T-helper 2 cell treated with Interferon-gamma antibody and Interleukin-4, amounts not matched to agents 5 μg/mL and 100 μg/mL, for 36 hours (primary cell): ENCODE measurements around the gene USP36.
A peak's percentile ranks its signal among the peaks of the same experiment; 100 is the strongest.

Experiments used
- DNase-seq: peaks from one replicate; pipeline ENCODE4 v3.0.0; 2021; ENCODE audit warnings: low spot score
- H3K27ac Mint-ChIP-seq: one replicate; pipeline ENCODE4 v1.8.0; 2021; ENCODE audit warnings: mild to moderate bottlenecking, mixed read lengths
- H3K27me3 Mint-ChIP-seq: one replicate; pipeline ENCODE4 v1.8.0; 2021; ENCODE audit warnings: low read depth, mixed read lengths
- H3K36me3 Mint-ChIP-seq: one replicate; pipeline ENCODE4 v1.8.0; 2021; ENCODE audit warnings: low read depth, mixed read lengths
- H3K4me1 Mint-ChIP-seq: one replicate; pipeline ENCODE4 v1.8.0; 2021; ENCODE audit warnings: low read depth, mixed read lengths
- H3K4me3 Mint-ChIP-seq: one replicate; pipeline ENCODE4 v1.8.0; 2022; ENCODE audit warnings: mild to moderate bottlenecking, moderate library complexity, mixed read lengths
- H3K9me3 Mint-ChIP-seq: one replicate; pipeline ENCODE4 v1.8.0; 2021; ENCODE audit warnings: mixed read lengths

USP36 gene

DNA sequence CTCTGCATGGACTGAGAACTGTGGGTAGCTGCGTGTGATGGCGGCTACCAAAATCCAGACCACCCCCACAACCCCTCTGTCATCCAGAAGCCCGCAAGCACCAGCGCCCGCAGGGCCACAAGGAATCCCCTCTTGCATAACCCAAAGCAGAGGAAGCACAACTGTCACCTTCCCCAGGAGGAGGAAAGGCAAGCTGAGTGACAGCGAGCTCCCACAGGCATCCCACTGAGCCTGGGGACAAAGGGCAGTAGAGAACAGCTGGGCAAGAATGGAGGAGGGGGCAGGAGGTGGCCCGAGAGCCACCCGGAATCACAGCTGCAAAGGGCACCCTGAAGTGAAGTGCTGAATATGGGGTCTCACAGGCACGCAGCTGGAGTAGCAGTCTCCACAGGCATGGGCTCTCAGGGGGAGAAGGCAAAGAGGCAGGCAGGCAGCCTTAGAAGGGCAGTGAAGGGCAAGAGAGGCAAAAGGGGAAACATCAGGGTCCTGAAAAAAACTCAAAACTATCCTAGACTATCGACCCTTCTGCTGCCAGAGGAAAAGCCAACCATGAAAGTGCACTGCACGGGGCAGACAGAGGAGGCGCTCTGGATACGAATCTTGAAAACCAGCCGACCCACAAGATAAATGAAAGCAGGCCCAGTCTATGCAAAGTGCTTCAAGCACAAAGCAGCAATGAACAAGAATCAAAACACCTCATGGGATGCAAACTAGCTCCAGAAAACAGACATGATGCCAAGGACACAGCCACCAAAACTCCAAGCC, 17.1 kb downstream of the USP36 start:
- no peak for DNase-seq
- Mint-ChIP-seq H3K27me3 (no peaks in the 10 kb centered on the region), H3K27ac (peak overlapping the region; percentile 52), H3K36me3 (peaks cover 79% of the 10 kb centered on the region), H3K9me3 (no peaks in the 10 kb centered on the region), H3K4me3 (no peak overlapping the region), H3K4me1 (peaks cover 52% of the 10 kb centered on the region)

- peaks cover 53% of the 10 kb centered on the region for H3K4me1 Mint-ChIP-seq
- H3K36me3 Mint-ChIP-seq, result peaks cover 77% of the 10 kb centered on the region
- H3K4me3 Mint-ChIP-seq, result no peak overlapping the region
Observed at GRCh38 chr17:78822552-78822951, 18.1 kb downstream of the USP36 start.

DNA sequence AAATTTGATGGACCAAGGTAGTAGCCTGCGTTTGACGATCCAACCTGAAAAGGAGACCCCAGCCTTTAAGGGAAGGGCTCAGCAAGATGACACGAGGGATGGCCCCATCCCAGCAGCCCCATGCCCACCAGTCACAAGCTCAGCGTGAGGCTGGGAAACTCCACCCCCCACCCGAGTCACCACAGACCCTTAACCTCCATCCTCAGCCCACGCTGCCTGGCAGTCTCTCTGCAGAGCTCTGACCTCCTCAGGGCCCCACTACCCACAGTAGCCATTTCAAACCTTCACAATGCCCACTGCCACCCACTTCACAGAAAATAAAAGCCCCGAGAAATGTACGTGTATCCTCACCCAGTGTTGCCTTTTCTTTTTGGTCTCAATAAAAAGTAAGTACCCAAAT, 18.7 kb downstream of the USP36 start:
- Mint-ChIP-seq H3K9me3 (no peaks in the 10 kb centered on the region), H3K4me1 (peaks cover 59% of the 10 kb centered on the region), H3K27ac (peak overlapping the region; percentile 53)

More at GRCh38 chr17:78822552-78822951, 18.1 kb downstream of the USP36 start:
- H3K9me3 Mint-ChIP-seq, result no peaks in the 10 kb centered on the region
- no peak for DNase-seq
- H3K27ac Mint-ChIP-seq, result peak overlapping the region; percentile 53
- no peaks in the 10 kb centered on the region for H3K27me3 Mint-ChIP-seq

DNA sequence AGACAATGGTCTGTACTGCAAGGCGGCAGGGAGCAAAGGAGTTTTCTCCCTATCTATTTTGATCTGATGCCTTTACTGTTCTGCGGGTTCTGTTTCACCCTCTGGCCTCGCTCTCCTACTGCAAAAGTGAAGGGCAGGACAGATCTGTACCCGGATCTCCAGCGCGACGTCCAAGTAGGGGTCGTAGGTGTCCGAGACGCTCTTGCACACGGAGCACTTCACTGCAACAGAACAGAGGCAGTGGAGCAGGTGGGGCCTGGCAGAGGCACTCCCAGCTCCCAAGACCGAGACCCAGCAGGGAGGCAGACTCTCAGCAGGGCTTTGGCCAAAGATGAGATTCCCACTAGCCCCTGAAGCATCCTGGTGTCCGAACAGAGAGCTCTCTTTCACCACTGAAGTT, 19.8 kb downstream of the USP36 start:
- Mint-ChIP-seq H3K4me1 (peaks cover 63% of the 10 kb centered on the region), H3K9me3 (no peaks in the 10 kb centered on the region), H3K27ac (peak overlapping the region; percentile 95), H3K4me3 (peak overlapping the region; percentile 38), H3K27me3 (no peaks in the 10 kb centered on the region), H3K36me3 (peaks cover 81% of the 10 kb centered on the region)
- DNase-seq, result no peak

More for the DNA sequence above, 18.7 kb downstream of the USP36 start:
- H3K27me3 Mint-ChIP-seq, result no peaks in the 10 kb centered on the region
- no peak for DNase-seq
- H3K4me3 Mint-ChIP-seq, result no peak overlapping the region
- peaks cover 80% of the 10 kb centered on the region for H3K36me3 Mint-ChIP-seq

DNA sequence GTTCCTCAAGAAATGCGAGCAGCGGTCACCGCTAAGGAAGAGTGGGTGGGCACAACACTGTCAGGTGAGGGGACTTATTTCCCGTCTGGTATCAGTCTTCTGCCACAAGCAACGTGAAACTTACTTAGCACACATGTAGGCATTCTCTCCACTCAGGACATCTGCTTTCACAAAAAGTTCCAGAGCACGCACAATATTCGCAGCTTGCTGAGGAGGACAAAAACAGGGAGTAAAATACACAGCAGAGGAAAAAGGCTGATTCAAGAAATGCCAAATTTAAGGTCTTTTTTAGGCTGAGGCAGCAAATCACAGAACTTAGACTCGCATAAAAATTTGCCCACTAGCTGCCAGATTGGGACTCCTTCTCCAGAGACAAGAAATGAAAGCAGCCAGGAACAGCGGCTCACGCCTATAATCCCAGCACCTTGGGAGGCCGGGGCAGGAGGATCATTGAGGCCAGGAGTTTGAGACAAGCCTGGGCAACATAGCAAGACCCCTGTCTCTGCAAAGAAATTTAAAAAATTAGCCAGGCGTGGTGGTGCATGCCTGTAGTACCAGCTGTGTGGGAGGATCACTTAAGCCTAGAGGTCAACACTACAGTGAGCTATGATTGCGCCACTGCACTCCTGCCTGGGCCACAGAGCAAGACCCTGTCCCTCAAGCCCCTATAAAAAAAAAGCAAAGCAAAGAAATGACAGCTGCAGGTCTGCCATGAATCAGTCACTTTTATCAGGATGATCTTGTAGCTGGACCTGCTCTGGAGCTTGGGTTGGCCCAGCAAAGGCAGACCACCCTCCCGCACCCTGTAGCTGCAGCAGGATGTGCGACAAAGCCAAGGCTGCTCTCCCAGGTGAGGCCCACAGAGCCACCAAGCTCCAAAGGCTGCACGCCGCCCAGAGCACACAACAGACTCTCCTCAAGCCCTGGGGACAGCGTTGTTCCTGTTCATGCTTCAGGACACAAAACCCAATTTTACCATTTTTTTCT, 20.5 kb downstream of the USP36 start:
- DNase-seq, result no peak

DNA sequence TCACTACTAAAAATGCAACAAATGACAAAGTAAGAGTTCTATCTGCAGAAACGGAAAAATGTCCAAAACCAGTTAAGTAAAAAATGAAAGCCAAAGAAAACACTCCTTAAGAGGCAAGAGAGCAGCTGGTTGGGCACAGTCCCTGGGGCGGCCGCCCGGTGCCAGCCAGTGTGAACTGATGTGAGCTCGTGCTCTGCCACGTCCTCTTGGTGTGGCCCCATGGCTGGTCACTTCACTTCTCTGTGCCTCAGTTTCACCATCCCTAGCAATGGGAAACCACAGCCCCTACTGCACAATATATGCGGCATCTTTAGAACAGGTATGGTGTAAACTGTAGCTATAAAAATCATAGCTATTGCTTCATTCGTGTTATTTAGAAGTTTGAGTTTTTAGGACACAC, 21.2 kb downstream of the USP36 start:
- Mint-ChIP-seq H3K4me1 (peaks cover 52% of the 10 kb centered on the region), H3K4me3 (peak overlapping the region; percentile 81), H3K36me3 (peaks cover 78% of the 10 kb centered on the region), H3K27me3 (no peaks in the 10 kb centered on the region), H3K27ac (peak overlapping the region; percentile 95), H3K9me3 (no peaks in the 10 kb centered on the region)
- no peak for DNase-seq

More for the DNA sequence above, 20.5 kb downstream of the USP36 start:
- H3K4me1 Mint-ChIP-seq, result peaks cover 59% of the 10 kb centered on the region
- H3K27ac Mint-ChIP-seq, result peak overlapping the region; percentile 95
- H3K9me3 Mint-ChIP-seq, result no peaks in the 10 kb centered on the region
- H3K4me3 Mint-ChIP-seq, result peak overlapping the region; percentile 81
- H3K36me3 Mint-ChIP-seq, result peaks cover 84% of the 10 kb centered on the region
- no peaks in the 10 kb centered on the region for H3K27me3 Mint-ChIP-seq

GRCh38 chr17:78818932-78819331, 21.7 kb downstream of the USP36 start:
- H3K9me3 Mint-ChIP-seq, result no peaks in the 10 kb centered on the region
- H3K4me3 Mint-ChIP-seq, result peak overlapping the region; percentile 81
- peak overlapping the region; percentile 95 for H3K27ac Mint-ChIP-seq
- no peaks in the 10 kb centered on the region for H3K27me3 Mint-ChIP-seq
- peaks cover 79% of the 10 kb centered on the region for H3K36me3 Mint-ChIP-seq
- peaks cover 49% of the 10 kb centered on the region for H3K4me1 Mint-ChIP-seq
- DNase-seq, result peak; percentile 51

GRCh38 chr17:78818152-78818846, 22.3 kb downstream of the USP36 start:
- Mint-ChIP-seq H3K4me3 (peak overlapping the region; percentile 81), H3K27ac (peak overlapping the region; percentile 95), H3K27me3 (no peaks in the 10 kb centered on the region), H3K9me3 (no peaks in the 10 kb centered on the region), H3K36me3 (peaks cover 79% of the 10 kb centered on the region), H3K4me1 (peaks cover 45% of the 10 kb centered on the region)
- DNase-seq, result no peak

DNA sequence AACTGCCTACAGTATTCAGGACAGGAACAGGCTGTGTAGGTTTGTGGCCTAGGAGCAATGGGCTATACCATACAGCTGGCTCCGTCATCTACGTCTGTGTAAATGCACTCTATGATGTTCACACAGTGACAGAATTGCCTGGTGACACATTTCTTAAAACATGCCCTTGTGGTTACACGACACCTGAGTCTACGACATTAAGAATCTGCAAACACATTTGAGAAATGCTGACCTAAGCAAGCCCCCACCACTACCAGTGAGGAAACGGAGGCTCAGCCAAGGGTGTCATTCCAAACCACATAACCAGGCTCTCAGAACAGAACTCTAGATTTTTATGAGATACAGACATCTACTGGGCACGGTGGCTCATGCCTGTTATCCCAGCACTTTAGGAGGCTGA, 23.5 kb downstream of the USP36 start:
- H3K36me3 Mint-ChIP-seq, result peaks cover 78% of the 10 kb centered on the region
- H3K4me3 Mint-ChIP-seq, result peak overlapping the region; percentile 75
- no peaks in the 10 kb centered on the region for H3K9me3 Mint-ChIP-seq
- H3K27me3 Mint-ChIP-seq, result no peaks in the 10 kb centered on the region
- DNase-seq, result peak; percentile 82
- H3K4me1 Mint-ChIP-seq, result peaks cover 43% of the 10 kb centered on the region
- H3K27ac Mint-ChIP-seq, result peak overlapping the region; percentile 90

DNA sequence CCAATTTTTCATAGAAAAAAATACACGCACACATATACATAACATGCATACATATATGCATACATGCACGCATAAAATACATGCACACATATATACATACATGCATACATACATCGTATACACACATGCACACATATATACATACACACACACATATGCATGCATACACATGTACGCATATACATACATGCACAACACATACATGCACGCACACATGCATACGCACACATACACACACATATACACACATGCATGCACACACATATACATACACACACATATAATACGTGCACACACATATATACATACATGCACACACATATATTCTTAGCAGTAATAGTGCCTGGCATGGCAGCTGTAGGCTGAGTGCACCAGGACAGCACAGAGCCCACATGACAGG, 24.9 kb downstream of the USP36 start:
- Mint-ChIP-seq H3K27ac (no peak overlapping the region), H3K36me3 (peaks cover 78% of the 10 kb centered on the region), H3K9me3 (no peaks in the 10 kb centered on the region), H3K27me3 (no peaks in the 10 kb centered on the region), H3K4me1 (peaks cover 34% of the 10 kb centered on the region), H3K4me3 (no peak overlapping the region)
- DNase-seq, result no peak

GRCh38 chr17:78812855-78813254, 27.8 kb downstream of the USP36 start:
- Mint-ChIP-seq H3K9me3 (no peaks in the 10 kb centered on the region), H3K27me3 (no peaks in the 10 kb centered on the region), H3K36me3 (peaks cover 72% of the 10 kb centered on the region), H3K27ac (no peak overlapping the region), H3K4me3 (no peak overlapping the region), H3K4me1 (peaks cover 14% of the 10 kb centered on the region)
- DNase-seq, result no peak

GRCh38 chr17:78808163-78808562, 32.5 kb downstream of the USP36 start:
- peaks cover 32% of the 10 kb centered on the region for H3K4me1 Mint-ChIP-seq
- peak overlapping the region; percentile 26 for H3K27ac Mint-ChIP-seq
- H3K27me3 Mint-ChIP-seq, result no peaks in the 10 kb centered on the region
- no peak for DNase-seq
- H3K36me3 Mint-ChIP-seq, result peaks cover 77% of the 10 kb centered on the region
- H3K4me3 Mint-ChIP-seq, result no peak overlapping the region
- no peaks in the 10 kb centered on the region for H3K9me3 Mint-ChIP-seq

GRCh38 chr17:78806451-78806850, 34.2 kb downstream of the USP36 start:
- DNase-seq, result peak; percentile 31
- Mint-ChIP-seq H3K4me1 (peaks cover 34% of the 10 kb centered on the region), H3K9me3 (no peaks in the 10 kb centered on the region), H3K36me3 (peaks cover 75% of the 10 kb centered on the region), H3K4me3 (peak overlapping the region; percentile 20), H3K27me3 (no peaks in the 10 kb centered on the region), H3K27ac (peak overlapping the region; percentile 79)
